Gastrocnemius medialis (tissue), 4 donors: ENCODE results near the gene PPP2R2B.

Source experiments
- CTCF ChIP-seq, 5 experiments: fragments of 450-650 bp in 3 of 5; fragments of 200-600 bp in 2 of 5; sonication (generic) in 2 of 5; IDR thresholded peaks in 4 of 5; conservative IDR thresholded peaks in 1 of 5; 1 replicate in 4 of 5; 2 replicates in 1 of 5; pipeline ENCODE4 v1.5.1; 2016 to 2019; ENCODE audit warnings: antibody characterized with exemption in 5 of 5, mild to moderate bottlenecking in 3 of 5, moderate library complexity in 3 of 5
- POLR2A ChIP-seq, 2 donors: fragments of 450-650 bp; IDR thresholded peaks; one replicate each; pipeline ENCODE4 v1.6.1; 2017; ENCODE audit warnings: antibody characterized with exemption in 2 of 2, mild to moderate bottlenecking in 2 of 2, moderate library complexity in 2 of 2

- TF ChIP-seq CTCF (IDR thresholded peaks at IDR 0.05 in 4 of 5, conservative IDR thresholded peaks at IDR 0.05 in 1 of 5) (no peak), POLR2A (IDR thresholded peaks at IDR 0.05) (no peak)
Measured at GRCh38 chr5:146912874-146913273, 34.3 kb upstream of the PPP2R2B start.
